Loucy (cell line): ENCODE data around the gene SORCS1.
A peak's percentile ranks its signal among the peaks of the same experiment; 100 is the strongest.

ENCODE experiments used
- H2AFZ ChIP-seq: fragments of 200-600 bp; sonication (generic); 2 replicates; pipeline ENCODE4 v1.6.0; 2016; ENCODE audit warnings: antibody characterized with exemption, mild to moderate bottlenecking, low read length, moderate library complexity
- H3F3A ChIP-seq: fragments of 200-600 bp; 2 replicates; pipeline ENCODE4 v1.6.0; 2016; ENCODE audit warnings: antibody characterized with exemption, low read depth, mild to moderate bottlenecking
- H3K27me3 ChIP-seq: fragments of 200-600 bp; sonication (generic); 2 replicates; pipeline ENCODE4 v1.6.1; 2014; ENCODE audit warnings: low read length, mild to moderate bottlenecking; ENCODE audit not compliant: insufficient read depth, poor library complexity, severe bottlenecking
- H3K36me3 ChIP-seq: fragments of 200-600 bp; sonication (generic); 2 replicates; pipeline ENCODE4 v1.6.1; 2016; ENCODE audit warnings: low read length; ENCODE audit not compliant: insufficient read depth
- H3K4me1 ChIP-seq: fragments of 200-600 bp; sonication (generic); 2 replicates; pipeline ENCODE4 v1.5.1; 2014; ENCODE audit warnings: low read length, mild to moderate bottlenecking; ENCODE audit not compliant: insufficient read depth, poor library complexity, severe bottlenecking
- H3K4me2 ChIP-seq: fragments of 200-600 bp; sonication (generic); 2 replicates; pipeline ENCODE4 v1.6.0; 2014; ENCODE audit warnings: antibody characterized with exemption, low read length, low read depth, mild to moderate bottlenecking; ENCODE audit not compliant: poor library complexity, severe bottlenecking
- H3K4me3 ChIP-seq: fragments of 200-600 bp; sonication (generic); 2 replicates; pipeline ENCODE4 v1.5.1; 2014; ENCODE audit warnings: low read length, mild to moderate bottlenecking, mixed read lengths; ENCODE audit not compliant: poor library complexity, severe bottlenecking
- H3K79me2 ChIP-seq: fragments of 200-600 bp; sonication (generic); 2 replicates; pipeline ENCODE4 v1.6.1; 2014; ENCODE audit warnings: low read length; ENCODE audit not compliant: insufficient read depth
- H3K9ac ChIP-seq: fragments of 200-600 bp; sonication (generic); 2 replicates; pipeline ENCODE4 v1.6.0; 2014; ENCODE audit warnings: mild to moderate bottlenecking, low read depth, low read length, moderate library complexity; ENCODE audit not compliant: poor library complexity, severe bottlenecking
- H3K9me2 ChIP-seq: fragments of 200-600 bp; sonication (generic); replicated peaks from 2 replicates; pipeline ENCODE4 v1.6.1; 2016; ENCODE audit warnings: low read depth, low read length, mixed read lengths
- H3K9me3 ChIP-seq: fragments of 200-600 bp; sonication (generic); 2 replicates; pipeline ENCODE4 v1.6.1; 2014; ENCODE audit warnings: mild to moderate bottlenecking, antibody characterized with exemption, low read length, low read depth; ENCODE audit not compliant: insufficient read depth
- H4K20me1 ChIP-seq: fragments of 200-600 bp; sonication (generic); 2 replicates; pipeline ENCODE4 v1.6.0; 2014; ENCODE audit warnings: antibody characterized with exemption, low read length, mild to moderate bottlenecking; ENCODE audit not compliant: insufficient read depth, poor library complexity, severe bottlenecking
- CTCF ChIP-seq: fragments of 200-600 bp; sonication (generic); conservative IDR thresholded peaks from 2 replicates; pipeline ENCODE4 v1.5.1; 2014; ENCODE audit warnings: mild to moderate bottlenecking, antibody characterized with exemption, low read length
- EZH2phosphoT487 ChIP-seq: fragments of 200-600 bp; IDR thresholded peaks from 2 replicates; pipeline ENCODE4 v1.6.1; 2018; ENCODE audit warnings: antibody characterized with exemption, mild to moderate bottlenecking, moderate library complexity, borderline replicate concordance

Gene SORCS1

GRCh38 chr10:106920538-106920937 is 244.0 kb downstream of the SORCS1 start:
- Histone ChIP-seq H3K9me3 (no peaks in the 10 kb centered on the region), H3K9ac (no peak overlapping the region), H2AFZ (no peak overlapping the region), H3K79me2 (no peaks in the 10 kb centered on the region), H3K27me3 (no peaks in the 10 kb centered on the region), H3K36me3 (no peaks in the 10 kb centered on the region), H3K9me2 (no peaks in the 10 kb centered on the region), H3F3A (no peaks in the 10 kb centered on the region), H3K4me3 (no peak overlapping the region), H3K4me1 (peaks cover 8% of the 10 kb centered on the region), H4K20me1 (no peaks in the 10 kb centered on the region), H3K4me2 (no peak overlapping the region)
- TF ChIP-seq EZH2phosphoT487 (no peak), CTCF (no peak)

- H3K27me3 ChIP-seq: no peaks in the 10 kb centered on the region
Observed at GRCh38 chr10:106919871-106920282, 244.6 kb downstream of the SORCS1 start.

GRCh38 chr10:106917452-106918055 is 247.0 kb downstream of the SORCS1 start:
- H3K4me2 ChIP-seq: no peak overlapping the region
- no peaks in the 10 kb centered on the region for H3K9me2 ChIP-seq
- H3F3A ChIP-seq: no peaks in the 10 kb centered on the region
- peaks cover 21% of the 10 kb centered on the region for H3K4me1 ChIP-seq
- no peak overlapping the region for H3K4me3 ChIP-seq
- no peaks in the 10 kb centered on the region for H4K20me1 ChIP-seq
- H3K9ac ChIP-seq: no peak overlapping the region
- TF ChIP-seq EZH2phosphoT487: no peak
- no peak overlapping the region for H2AFZ ChIP-seq
- H3K36me3 ChIP-seq: no peaks in the 10 kb centered on the region
- no peaks in the 10 kb centered on the region for H3K27me3 ChIP-seq
- no peaks in the 10 kb centered on the region for H3K9me3 ChIP-seq
- H3K79me2 ChIP-seq: no peaks in the 10 kb centered on the region

More at GRCh38 chr10:106919871-106920282, 244.6 kb downstream of the SORCS1 start:
- H3K9me3 ChIP-seq: no peaks in the 10 kb centered on the region
- no peak overlapping the region for H2AFZ ChIP-seq
- no peaks in the 10 kb centered on the region for H4K20me1 ChIP-seq
- no peak for TF ChIP-seq EZH2phosphoT487
- TF ChIP-seq CTCF: no peak
- no peaks in the 10 kb centered on the region for H3K79me2 ChIP-seq
- no peak overlapping the region for H3K4me3 ChIP-seq
- no peaks in the 10 kb centered on the region for H3F3A ChIP-seq
- H3K4me1 ChIP-seq: peaks cover 8% of the 10 kb centered on the region
- no peak overlapping the region for H3K4me2 ChIP-seq
- no peak overlapping the region for H3K9ac ChIP-seq
- H3K36me3 ChIP-seq: no peaks in the 10 kb centered on the region
- H3K9me2 ChIP-seq: no peaks in the 10 kb centered on the region

- no peak overlapping the region for H3K4me3 ChIP-seq
Observed at GRCh38 chr10:106914016-106914415, 250.5 kb downstream of the SORCS1 start.

More at GRCh38 chr10:106914016-106914415, 250.5 kb downstream of the SORCS1 start:
- TF ChIP-seq EZH2phosphoT487: no peak
- no peak for TF ChIP-seq CTCF
- Histone ChIP-seq H3K4me2 (peak overlapping the region; percentile 14), H3K27me3 (no peaks in the 10 kb centered on the region), H3K36me3 (no peaks in the 10 kb centered on the region), H3K4me1 (peaks cover 21% of the 10 kb centered on the region), H4K20me1 (no peaks in the 10 kb centered on the region), H3K9ac (no peak overlapping the region), H2AFZ (no peak overlapping the region), H3K9me3 (no peaks in the 10 kb centered on the region), H3K79me2 (no peaks in the 10 kb centered on the region), H3K9me2 (no peaks in the 10 kb centered on the region), H3F3A (no peaks in the 10 kb centered on the region)
